NCI-H2029 (cell line): ENCODE measurements around the gene DOCK10.

Experiments
- DNase-seq: peaks from one replicate; lab custom pipeline; 2025; lab: John Stamatoyannopoulos, UW

The DOCK10 gene

DNA sequence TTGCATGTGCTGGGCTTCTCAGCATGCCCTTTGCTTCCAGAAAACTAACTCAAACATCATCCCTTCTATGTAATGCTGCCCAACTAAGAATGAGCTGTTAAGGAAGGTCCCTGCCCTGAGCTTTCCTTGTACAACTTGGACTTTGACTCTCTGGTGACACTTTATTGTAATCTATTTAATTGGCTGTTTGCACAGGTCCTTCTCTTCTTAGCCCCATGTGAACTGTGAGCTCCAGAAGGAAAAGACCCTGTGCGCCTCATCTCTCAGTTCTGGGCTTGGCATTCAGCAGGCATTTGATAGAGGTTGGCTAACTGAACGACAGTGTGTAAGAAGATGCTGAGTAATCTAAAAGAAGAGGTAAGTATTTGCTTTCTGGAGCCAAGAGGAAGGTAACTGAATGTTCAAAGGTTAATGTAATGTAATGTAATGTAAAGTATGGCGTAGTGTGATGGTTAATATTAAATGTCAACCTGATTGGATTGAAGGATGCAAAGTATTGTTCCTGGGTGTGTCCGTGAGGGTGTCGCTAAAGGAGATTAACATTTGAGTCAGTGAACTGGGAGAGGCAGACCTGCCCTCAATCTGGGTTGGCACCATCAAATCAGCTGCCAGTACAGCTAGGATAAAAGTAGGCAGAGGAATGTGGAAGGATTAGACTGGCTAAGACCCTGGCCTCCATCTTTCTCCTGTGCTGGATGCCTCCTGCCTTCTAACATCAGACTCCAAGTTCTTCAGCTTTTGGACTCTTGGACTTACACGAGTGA, 265.3 kb downstream of the DOCK10 start:
- no peak for DNase-seq

DNA sequence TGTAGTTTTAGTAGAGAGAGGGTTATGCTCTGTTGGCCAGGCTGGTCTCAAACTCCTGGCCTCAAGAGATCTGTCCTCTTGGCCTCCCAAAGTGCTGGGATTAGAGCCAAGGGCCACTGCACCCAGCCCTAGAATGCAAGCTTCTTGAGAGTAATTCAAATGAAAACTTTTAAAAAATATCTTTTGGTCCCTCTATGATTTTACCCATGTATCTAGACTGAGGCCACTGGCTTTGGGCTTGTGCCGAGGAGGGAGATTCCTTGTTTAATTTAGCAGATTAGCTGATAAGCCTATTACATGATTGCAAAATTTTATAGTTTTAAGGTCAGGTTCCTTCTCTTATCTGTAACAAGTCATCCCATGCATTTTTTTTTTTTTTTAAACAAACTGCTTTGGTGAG, 266.6 kb downstream of the DOCK10 start:
- DNase-seq: no peak

DNA sequence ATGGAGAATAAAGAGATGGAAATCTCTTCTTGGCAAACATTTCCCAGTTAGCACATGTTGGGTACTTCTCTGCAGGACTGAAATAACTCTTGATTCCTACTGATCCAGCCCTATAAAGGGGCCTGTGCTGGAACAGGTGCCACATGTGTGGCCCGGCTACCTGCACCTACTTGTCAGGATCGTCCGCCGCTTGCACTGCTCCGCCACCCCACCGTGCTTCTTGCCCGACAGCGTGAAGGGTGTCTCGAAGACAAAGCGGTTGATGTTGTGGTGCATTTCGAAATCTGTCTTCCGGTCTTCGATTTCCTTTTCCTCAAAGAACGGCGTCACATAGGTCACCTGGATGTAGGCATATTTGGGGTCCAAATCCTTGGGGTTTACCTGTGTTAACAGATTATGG, 267.5 kb downstream of the DOCK10 start:
- DNase-seq: no peak

DNA sequence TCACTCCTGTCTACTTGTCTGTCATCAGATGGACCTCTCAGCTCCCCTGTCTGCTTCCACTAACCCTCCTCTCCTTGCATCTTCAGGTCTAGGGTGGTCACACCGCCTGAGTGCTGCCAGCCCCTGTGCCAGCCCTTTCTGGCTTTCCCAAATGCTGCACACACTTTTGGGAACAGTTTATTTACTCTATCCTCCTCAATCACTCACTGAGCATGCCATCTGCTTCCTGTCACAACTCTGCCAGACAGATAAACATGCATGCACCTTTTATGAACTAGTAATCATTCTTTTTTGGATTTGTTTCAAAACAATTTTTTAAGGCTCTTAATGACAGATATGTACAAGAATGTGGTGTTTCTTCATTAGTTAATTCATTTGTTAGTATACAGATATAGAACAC, 269.8 kb downstream of the DOCK10 start:
- DNase-seq: peak; percentile 61

DNA sequence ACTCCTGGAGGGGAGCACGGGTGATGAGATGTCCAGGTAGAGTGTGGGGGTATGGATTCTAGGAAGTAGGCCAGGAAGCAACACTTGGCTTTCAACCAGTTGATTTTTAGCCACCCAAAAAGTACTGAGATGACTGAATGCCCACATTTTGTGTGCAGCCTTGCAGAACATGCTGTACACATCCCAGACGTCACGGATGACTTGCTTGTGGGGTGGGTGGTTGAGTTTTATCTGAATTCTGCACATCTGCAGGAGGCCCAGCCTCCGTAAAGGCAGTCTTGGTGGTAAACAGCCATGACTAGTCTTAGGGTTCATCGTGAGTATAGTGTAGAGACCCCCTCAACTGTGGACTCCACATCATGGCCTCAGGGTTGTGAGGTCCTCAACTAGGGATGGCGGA, 272.8 kb downstream of the DOCK10 start:
- no peak for DNase-seq

DNA sequence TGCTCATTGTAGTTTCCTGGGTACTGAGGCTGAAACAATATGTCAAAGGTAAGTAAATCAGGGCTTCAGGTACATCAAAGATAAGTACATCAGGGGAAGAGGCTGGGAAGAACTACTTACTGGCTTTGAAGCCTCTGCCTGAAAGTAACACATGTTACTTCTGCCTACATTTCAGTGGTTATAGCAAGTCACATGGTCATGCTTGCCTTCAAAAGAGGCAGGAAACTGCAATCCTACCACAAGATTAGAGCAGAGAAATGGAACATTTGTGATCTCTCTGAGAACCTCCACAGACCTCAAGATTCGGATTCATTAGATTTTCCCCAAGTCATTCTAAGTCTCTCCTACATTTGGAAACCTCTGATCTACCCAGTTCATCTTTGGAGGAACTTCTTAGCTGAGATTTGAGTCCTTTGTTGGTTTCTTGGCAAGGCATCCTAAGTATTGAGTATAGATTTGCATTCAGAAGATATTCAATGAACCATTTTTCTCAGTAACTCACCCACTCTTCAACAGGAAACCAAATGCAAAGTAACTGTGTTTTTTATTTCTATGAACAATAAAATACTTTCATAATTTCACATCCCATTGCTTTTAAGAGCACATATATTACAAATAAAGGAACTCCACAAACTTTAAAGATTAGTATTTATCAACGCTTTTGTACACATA, 277.6 kb downstream of the DOCK10 start:
- no peak for DNase-seq

DNA sequence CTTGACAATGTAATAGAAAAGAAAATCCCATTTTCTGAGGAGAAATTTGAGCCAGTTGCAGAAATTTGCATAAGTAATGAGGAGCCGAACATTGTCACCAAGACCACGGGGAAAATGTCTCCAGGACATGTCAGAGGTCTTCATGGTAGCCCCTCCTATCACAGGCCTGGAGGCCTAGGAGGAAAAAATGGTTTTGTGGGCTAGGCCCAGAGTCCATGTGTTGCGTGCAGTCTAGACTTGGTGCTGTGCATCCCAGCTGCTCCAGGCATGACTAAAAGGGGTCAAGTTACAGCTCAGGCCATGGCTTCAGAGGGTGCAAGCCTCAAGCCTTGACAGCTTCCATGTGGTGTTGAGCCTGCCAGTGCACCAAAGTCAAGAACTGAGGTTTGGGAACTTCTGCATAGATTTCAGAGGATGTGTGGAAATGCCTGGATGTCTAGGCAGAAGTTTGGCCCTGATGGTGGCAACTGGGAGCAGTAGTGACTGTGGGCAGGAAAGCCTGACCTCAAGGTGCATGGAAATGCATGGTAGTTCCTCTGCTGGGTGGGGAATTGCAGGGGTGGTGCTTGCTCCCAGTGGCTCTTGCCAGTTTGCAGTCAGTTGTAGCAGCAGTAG, 284.2 kb downstream of the DOCK10 start:
- no peak for DNase-seq

DNA sequence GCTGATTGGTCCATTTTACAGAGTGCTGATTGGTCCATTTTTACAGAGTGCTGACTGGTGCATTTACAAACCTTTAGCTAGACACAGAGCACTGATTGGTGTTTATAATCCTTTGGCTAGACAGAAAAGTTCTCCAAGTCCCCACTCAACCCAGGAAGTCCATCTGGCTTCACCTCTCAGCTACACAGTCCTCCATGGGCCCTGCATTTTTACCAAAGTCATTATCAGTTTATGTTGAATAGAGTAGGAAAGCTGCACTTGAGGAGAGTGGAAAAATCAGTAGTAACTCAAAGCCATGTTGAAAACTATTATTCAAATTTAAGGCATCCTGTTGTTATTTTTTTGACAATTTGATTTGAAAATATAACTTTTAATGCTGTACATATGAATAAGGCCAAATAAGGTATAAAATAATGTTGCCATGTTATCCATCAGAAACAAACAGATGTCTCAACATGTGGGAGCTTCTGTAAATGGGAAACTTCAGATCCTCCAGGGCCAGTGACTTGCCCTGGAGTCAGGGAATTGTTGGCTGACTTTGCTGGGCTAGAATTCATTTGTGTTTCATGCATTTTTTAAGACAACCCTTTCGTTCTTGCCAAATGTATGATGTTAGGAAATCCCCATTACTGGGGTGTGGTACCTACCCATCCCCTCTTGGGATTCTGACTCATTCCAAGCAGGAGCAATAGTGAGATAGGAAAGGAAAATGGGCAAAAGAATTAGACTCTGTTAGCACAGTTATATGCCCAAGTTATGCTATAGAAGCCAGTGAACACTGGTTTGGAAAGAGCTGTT, 288.3 kb downstream of the DOCK10 start:
- DNase-seq: no peak

DNA sequence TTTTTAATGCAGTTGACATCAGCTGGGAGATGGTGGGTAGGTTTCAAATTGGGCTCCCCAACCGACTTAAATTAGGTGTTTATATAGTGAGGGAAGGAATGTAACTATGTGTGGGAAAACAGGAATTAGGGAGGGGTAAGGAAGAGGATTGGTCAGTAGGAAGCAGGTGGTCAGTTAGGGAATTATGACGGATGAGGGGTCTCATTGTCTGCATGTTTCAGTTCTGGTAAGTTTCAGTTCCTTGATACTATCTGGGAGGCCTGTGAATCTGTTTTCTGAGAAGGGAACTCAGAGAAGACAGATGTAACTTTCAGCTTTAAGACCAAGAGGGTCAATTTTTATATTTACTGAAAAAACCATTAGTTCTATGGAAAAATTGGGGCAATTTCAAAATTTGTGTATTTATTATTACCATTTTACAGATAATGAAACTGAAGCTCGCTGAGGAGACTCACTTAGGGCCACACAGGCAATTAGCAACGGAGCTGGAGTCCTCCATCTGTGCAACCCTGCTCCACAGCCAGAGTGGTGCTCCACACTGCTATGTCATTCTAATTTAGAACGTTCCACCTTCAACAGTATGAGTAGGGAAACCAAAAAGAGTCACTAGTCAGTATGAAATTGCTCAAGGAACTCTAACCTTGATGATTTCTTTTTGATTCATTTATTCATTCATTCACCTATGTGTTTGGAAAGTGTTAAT, 290.1 kb downstream of the DOCK10 start:
- DNase-seq: no peak

DNA sequence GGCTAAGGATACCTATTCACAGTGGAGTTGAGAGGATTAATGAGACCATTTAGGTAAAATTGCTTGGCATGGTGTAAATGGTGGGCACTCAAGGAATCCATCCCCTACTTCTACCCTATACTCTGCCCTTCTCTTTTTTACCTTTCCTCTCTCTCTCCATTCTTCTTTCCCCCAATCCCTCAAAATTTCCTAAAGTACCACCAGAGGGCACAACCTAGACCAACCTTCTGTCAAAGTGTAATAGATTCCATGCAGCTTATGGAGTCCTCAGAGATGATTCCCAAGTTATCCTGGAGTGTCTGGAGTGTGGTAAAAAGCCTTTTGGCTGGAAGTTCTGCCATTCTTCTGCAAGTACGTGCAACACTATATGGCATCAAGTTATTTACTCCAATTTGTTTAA, 293.1 kb downstream of the DOCK10 start:
- DNase-seq: no peak

DNA sequence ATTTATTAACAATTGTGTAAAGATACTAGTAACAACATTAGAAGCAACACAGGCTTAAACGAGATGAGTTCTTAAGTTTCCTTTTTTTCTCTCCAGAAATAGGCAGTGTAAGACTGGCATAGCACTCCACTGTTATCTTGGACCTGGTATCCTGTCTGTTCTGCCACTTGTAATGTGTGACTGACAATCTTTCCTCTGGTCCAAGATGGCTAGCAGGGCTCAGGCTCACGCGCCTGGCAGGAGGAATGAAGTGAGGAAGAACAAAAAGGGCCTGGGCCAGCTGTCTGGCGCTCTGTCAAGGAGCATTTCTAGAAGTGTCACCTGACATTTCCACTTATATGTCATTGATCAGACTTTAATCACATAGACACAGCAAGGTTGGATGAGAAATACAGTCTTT, 294.5 kb downstream of the DOCK10 start:
- DNase-seq: no peak

DNA sequence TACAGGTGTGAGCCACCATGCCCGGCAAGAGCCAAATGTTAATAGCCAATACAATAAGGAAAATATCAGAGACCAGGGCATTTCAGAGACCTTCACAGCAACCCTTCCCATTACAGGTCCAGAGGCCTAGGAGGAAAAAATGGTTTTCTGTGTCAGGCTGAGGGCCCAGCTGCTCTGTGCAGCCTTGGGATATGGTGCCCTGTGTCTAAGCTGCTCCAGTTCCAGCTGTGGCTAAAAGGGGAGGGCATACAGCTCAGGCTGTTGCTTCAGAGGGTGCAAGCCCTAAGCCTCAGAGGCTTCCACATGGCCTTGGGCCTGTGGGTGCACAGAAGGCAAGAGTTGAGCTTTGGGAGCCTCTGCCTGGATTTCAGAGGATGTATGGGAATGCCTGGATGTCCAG, 306.0 kb downstream of the DOCK10 start:
- no peak for DNase-seq

DNA sequence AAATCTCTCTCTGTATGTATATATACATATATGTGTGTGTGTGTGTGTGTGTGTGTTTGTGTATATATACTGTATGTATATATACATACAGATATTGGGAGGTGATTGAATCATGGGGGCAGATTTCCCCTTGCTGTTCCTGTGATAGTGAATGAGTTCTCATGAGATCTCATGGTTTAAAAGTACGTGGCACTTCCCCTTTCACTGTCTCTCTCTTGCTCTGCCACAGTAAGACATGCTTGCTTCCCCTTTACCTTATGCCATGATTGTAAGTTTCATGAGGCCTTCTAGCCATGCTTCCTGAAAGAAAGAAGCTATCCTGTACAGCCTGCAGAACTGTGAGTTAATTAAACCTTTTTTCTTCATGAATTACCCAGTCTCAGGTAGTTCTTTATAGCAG, 307.3 kb downstream of the DOCK10 start:
- DNase-seq: no peak

DNA sequence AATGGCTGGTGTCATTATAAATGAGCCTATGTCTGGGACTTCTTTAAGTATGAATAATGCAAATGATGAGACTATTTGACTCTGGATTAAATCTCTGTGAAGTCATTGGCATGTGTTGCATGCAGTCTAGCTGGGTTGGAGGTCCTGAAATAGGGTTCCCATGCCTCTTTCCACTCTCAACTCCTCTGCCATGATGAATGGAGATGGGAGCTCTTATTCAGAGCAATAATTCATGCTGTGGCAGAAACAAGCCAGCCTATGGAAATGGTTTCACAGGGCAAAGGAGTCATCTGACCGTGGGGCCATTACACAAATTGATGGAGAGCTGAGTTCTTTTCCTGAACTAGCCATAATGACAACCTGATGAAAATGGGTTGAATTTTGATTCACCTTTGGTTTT, 310.6 kb downstream of the DOCK10 start:
- DNase-seq: no peak

DNA sequence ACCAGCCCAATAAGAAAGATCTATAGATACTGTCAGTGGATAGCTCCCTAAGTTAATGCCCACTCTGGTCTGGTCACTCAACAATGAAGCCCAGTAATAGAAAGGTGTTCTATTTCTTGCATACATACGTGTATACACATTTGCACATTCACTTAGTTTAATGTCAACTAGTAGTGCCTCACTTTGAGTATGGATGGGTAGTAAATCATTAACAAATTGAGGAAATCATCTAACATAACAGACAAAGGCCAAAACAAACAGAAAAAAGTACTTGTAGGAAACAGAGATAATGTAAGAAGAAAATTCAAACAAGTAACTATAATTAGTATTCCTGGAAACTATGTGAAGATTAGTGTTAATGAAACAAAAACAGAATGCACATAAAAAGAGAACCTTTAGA, 312.8 kb downstream of the DOCK10 start:
- no peak for DNase-seq

DNA sequence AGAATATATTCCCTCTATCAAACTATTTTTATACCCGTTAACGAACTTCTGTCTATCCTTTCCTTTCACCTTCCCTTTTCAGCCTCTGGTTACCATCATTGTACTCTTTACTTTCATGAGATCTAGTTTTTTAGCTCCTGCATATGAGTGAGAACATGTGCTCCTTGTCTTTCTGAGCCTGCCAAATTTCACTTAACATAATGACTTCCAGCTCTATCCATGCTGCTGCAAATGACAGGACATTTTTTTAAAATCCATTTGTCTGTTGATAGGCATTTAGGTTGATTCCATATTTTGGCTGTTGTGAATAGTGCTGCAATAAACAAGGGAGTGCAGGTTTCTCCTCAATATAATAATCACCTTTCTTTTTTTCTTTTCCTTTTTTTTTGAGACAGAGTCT, 317.9 kb downstream of the DOCK10 start:
- DNase-seq: no peak

DNA sequence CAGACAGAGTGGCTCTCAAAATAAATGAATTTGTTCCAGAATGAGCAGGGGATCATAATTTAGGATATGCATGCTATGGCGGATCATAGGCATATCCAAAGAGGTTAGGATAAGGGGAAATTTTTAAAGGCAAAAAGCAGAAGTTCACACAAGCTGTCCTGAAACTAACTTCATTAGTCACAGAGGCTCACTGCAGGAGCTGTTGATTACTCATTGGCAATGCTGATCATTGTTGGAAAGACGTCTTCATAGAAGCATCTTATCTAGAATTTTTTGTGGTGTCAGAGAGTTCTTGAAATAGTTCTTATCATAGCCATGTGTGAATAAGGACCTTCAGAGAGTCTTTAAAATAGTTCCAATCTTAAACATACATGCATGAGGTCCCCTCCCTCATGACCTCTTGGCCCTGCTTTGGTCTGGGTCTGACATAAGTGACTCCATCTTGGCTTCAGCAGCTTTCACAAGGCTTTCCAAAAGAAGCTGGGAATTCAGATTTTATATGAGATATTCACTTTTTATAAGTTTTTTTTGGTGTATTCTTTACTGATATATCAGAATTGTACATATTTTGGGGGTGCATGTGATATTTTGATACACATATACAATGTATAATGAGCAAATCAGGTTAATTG, 318.6 kb downstream of the DOCK10 start:
- no peak for DNase-seq

DNA sequence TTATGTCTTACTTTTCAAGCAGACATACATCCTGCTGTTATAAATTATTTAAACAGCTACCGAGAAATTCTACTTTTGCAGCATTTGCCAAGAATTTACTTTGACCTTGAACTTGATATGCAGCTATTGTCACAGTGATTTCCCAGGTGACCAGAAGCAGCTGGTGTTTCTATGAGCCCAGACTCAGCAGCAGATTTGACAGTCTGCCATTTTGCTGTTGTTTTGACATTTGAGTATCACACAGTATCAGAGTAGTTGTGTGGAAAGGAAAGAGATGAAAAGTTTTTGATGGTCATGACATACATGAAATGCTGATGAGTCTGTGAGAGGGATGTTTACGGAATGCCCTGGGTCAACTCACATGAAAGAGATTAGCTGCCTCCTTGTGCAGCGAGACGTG, 319.5 kb downstream of the DOCK10 start:
- no peak for DNase-seq

DNA sequence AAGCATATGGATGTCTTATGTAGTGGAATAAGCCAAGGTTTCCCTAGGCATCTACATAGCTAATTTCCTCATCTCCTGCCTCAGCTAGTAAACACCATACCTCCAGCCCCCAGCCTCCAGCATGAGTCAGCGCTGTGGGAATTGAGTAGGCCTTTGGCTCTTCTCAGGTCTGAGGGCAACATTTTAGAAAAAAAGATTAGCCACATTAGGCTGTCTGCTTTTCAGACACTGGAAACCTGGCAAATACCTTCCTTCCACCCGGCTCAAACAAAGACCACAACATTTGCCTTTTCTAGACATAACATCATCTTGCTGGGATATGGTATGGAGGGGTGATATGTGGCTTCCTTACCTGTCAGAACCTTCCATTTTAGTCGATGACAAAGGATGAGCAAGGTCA, 320.0 kb downstream of the DOCK10 start:
- no peak for DNase-seq

DNA sequence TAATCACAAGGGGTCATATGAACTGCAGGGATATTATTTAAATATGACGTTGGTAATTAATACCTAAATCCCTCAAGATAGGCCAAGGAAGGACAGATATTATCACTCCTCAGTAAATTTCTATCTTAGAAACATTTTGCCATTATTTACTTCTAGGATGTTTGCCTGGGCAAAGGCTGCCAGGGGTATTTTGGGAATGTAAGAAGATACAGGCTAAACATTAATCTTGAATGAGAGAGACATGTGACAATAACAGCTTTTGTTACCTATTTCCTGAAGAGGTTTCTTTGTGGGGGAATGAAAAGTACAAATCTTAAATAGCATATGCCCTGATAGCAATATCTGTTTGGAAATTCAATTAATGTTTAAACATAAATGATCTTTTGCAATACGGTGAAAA, 325.3 kb downstream of the DOCK10 start:
- DNase-seq: no peak

DNA sequence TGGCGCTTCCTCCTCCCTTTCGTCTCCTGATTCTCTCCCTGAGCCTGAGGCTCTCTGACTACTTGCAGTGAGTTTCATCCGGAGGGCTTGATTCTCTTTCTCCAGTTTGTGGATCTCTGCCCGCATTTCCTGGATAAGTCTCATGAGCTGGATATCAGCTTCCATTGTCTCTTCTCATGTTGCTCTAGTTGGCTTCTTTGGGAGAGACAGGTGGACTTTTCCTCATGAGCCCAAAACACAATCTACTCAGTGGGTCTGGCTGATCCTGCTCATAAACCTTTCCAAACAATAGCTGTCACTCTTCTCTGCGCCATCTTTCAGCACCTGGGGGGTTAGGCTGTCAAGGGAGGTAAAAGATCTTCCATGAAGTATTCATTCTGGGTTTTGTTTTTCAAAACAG, 326.1 kb downstream of the DOCK10 start, which contains the start of gene CCDC195:
Gene CCDC195, minus strand, starts transcription at position 165 of the 400 bp plus-strand sequence. Its CDS starts 0 bp downstream, at position 165.
- peak; percentile 30 for DNase-seq
